Measurements from ENCODE around the gene GBF1. TPM values are rescaled to one million over a fixed set of nuclear protein-coding genes. Genes with fewer than 3 reads are reported as not detected.

The GBF1 gene
- total RNA-seq, 2 experiments from 2014 or later: 28.8 to 30.9 TPM

DNA sequence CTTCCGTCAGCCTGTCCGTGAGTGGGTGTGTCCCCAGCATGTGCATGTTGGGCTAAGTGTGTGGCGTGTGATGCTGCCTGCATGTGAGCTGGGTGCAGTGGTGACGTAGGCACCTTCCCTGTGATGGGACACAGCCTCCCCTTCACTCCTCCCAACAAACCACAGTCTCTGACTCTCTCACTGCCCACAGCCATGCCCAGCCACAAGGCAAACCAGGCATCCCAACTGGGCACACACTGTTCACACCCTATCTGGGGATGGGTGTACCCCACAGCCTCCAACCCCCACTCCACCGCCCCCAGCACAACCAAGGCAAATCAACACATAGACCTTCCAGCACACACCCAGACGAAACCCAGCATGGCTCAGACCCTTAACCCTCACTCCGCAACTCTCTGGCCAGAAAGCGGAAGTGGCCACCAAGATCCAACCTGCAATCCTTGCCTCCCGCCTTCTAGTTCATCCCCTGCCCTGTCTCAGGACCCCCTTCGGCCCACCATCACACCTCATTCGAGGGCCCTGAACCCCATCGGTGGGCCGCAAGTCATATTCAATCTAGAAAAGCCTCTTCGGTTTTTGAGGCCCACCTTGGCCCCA lies 162.9 kb downstream of the GBF1 start:
- ChIA-PET POLR2A (interaction anchor here (2.6 to 6.1 kb wide), 2 partner anchors 13 kb away, joined by 8 to 31 read pairs; partner anchors contain the start of genes FBXL15 and NFKB2), CTCF (interaction anchor here (1.4 kb wide), 1 partner anchor 9 kb away, joined by 8 read pairs; no protein-coding TSS in a partner anchor)
- DNase-seq: peak in 3 of 14 experiments; percentile 10 to 74 (median 61)
- ATAC-seq (ENCODE audit: poor library complexity): peak; percentile 20
- Histone ChIP-seq H3K27me3 (ENCODE audit: control insufficient read depth in 1 of 2, insufficient read depth in 2 of 2, low read length in 2 of 2) (peaks cover 8 to 18% of the 10 kb centered on the region in 2 experiments), H3K36me3 (ENCODE audit: insufficient read depth, low read length) (no peaks in the 10 kb centered on the region), H3K27ac (ENCODE audit: low read depth in 1 of 2, low read length in 2 of 2) (no peak overlapping the region), H3K4me3 (ENCODE audit: low read length) (peak overlapping the region; percentile 28), H3K4me1 (ENCODE audit: insufficient read depth, low read length) (peaks cover 57% of the 10 kb centered on the region), H3K9me3 (ENCODE audit: control insufficient read depth in 1 of 2, insufficient read depth in 1 of 2, low read length in 2 of 2) (peaks cover 0 to 15% of the 10 kb centered on the region in 2 experiments)
- Mint-ChIP-seq H3K4me3 (peak overlapping the region; percentile 66), H3K27me3 (peaks cover 36% of the 10 kb centered on the region), H3K36me3 (ENCODE audit: low read depth) (peaks cover 35% of the 10 kb centered on the region), H3K9me3 (no peaks in the 10 kb centered on the region), H3K27ac (peak overlapping the region; percentile 85), H3K4me1 (ENCODE audit: low read depth) (peaks cover 55% of the 10 kb centered on the region)
- intact Hi-C loops (cut with DNase I, micrococcal nuclease): no loop called here
- TF ChIP-seq, protein P1, sequence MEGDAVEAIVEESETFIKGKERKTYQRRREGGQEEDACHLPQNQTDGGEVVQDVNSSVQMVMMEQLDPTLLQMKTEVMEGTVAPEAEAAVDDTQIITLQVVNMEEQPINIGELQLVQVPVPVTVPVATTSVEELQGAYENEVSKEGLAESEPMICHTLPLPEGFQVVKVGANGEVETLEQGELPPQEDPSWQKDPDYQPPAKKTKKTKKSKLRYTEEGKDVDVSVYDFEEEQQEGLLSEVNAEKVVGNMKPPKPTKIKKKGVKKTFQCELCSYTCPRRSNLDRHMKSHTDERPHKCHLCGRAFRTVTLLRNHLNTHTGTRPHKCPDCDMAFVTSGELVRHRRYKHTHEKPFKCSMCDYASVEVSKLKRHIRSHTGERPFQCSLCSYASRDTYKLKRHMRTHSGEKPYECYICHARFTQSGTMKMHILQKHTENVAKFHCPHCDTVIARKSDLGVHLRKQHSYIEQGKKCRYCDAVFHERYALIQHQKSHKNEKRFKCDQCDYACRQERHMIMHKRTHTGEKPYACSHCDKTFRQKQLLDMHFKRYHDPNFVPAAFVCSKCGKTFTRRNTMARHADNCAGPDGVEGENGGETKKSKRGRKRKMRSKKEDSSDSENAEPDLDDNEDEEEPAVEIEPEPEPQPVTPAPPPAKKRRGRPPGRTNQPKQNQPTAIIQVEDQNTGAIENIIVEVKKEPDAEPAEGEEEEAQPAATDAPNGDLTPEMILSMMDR (IDR thresholded peaks at IDR 0.05): no peak

DNA sequence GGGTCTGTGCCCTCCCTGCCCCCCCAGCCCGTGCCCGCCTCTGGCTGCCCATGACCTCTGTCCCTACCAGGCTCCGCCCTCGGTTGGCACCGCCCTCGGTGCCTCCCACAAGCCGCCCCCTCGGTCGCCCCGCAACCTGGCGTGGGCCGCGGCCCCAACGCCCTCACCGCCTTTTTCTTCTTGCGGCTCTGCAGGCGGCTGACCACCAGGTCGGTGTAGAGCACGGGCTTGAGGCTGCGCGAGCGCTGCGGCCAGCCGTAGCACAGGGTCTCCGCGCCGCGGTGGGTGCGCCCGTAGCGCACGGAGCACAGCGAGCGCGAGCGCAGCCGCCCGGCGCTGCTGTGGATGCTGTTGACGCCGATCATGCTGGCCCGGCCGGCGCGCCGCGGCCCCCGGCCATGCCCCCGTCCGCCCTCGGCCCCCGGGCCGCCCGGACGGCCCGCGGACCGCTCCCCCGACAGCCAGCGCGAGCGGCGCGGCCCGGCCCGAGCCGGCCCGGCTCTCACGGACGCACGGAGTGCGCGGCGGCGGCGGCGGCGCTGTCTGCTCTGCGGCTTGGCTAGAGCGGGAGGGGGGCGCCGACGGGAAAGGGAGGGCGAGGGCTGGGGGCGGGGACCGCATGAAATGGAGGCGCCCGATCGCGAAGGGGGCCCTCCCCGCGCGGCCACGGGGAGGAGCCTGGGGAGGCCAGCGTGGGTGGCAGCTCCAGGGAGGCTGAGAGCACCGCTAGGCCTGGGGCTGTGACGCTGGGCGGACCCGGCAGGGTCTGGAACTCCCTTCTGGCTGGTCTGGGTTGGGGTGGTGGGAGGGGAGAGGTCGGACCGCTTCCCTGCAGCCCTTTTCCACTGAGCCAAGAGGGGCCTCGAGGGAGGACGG lies 163.6 kb downstream of the GBF1 start:
- peak overlapping the region; percentile 54 for H3K4me3 ChIP-seq (ENCODE audit: low read length)
- intact Hi-C loops (cut with DNase I, micrococcal nuclease): no loop called here
- H3K9me3 ChIP-seq (ENCODE audit: control insufficient read depth in 1 of 2, insufficient read depth in 1 of 2, low read length in 2 of 2): peaks cover 0 to 15% of the 10 kb centered on the region in 2 experiments
- H3K27ac ChIP-seq (ENCODE audit: low read depth in 1 of 2, low read length in 2 of 2): peak overlapping the region in 1 of 2 donors; percentile 0
- POLR2A ChIA-PET: interaction anchor here (0.5 to 3.0 kb wide), 8 partner anchors 10 to 236 kb away, joined by 3 to 48 read pairs (median 7); partner anchors contain the start of genes CUEDC2, FBXL15 and NFKB2
- peak overlapping the region; percentile 85 for H3K27ac Mint-ChIP-seq
- no peaks in the 10 kb centered on the region for H3K9me3 Mint-ChIP-seq
- peak overlapping the region; percentile 87 for H3K4me3 Mint-ChIP-seq
- ATAC-seq (ENCODE audit: poor library complexity) (peak; percentile 69), DNase-seq (peak; percentile 57 to 89 (median 74))
- TF ChIP-seq, protein P1 (IDR thresholded peaks at IDR 0.05): no peak
- peaks cover 37% of the 10 kb centered on the region for H3K27me3 Mint-ChIP-seq
- CTCF ChIA-PET: interaction anchor here (1.1 to 2.7 kb wide), 4 partner anchors 9 to 177 kb away, joined by 3 to 13 read pairs (median 6); no protein-coding TSS in a partner anchor
- H3K27me3 ChIP-seq (ENCODE audit: control insufficient read depth in 1 of 2, insufficient read depth in 2 of 2, low read length in 2 of 2): peaks cover 8 to 18% of the 10 kb centered on the region in 2 experiments
- H3K4me1 Mint-ChIP-seq (ENCODE audit: low read depth): peaks cover 56% of the 10 kb centered on the region
- H3K36me3 ChIP-seq (ENCODE audit: insufficient read depth, low read length): no peaks in the 10 kb centered on the region
- peaks cover 28% of the 10 kb centered on the region for H3K36me3 Mint-ChIP-seq (ENCODE audit: low read depth)
- peaks cover 53% of the 10 kb centered on the region for H3K4me1 ChIP-seq (ENCODE audit: insufficient read depth, low read length)
